H1 (cell line): ENCODE results near the gene ARMS2. TPM values are rescaled to one million over a fixed set of nuclear protein-coding genes. Genes with fewer than 3 reads are reported as not detected.

ENCODE experiments used
- CTCF ChIA-PET: fragments of 300-600 bp; sonication (Branson Sonifier 250); formaldehyde crosslinking; loops from one replicate; lab custom pipeline; 2021; ENCODE audit not compliant: partially characterized antibody; lab: Charles Lee
- POLR2A ChIA-PET: fragments of 300-600 bp; sonication (Branson Sonifier 250); formaldehyde crosslinking; loops from one replicate; lab custom pipeline; 2021; ENCODE audit warnings: inconsistent platforms; ENCODE audit not compliant: partially characterized antibody; lab: Charles Lee
- DNase-seq, 2 experiments: peaks; one replicate each; pipeline versions ENCODE4 v3.0.0 to v3.0.0-alpha.2; 2010 to 2022; ENCODE audit warnings: low spot score in 2 of 2, low read depth in 1 of 2, mixed read lengths in 1 of 2
- FAIRE-seq: peaks from 2 replicates; lab custom pipeline; 2011; peaks lifted over from hg19 to GRCh38; lab: Jason Lieb, UNC
- H2AFZ ChIP-seq: 2 replicates; pipeline ENCODE4 v1.8.1; 2012; ENCODE audit warnings: low read length, inconsistent platforms
- H2AK5ac ChIP-seq: 2 replicates; pipeline ENCODE4 v1.6.1; 2013; ENCODE audit warnings: low read depth, low read length
- H2BK120ac ChIP-seq: replicated peaks from 2 replicates; pipeline ENCODE3; 2013; ENCODE audit warnings: low read depth, low read length, inconsistent platforms
- H2BK12ac ChIP-seq: 2 replicates; pipeline ENCODE4 v1.6.1; 2013; ENCODE audit warnings: low read depth, low read length
- H2BK15ac ChIP-seq: 2 replicates; pipeline ENCODE4 v1.6.1; 2013; ENCODE audit warnings: low read length
- H2BK20ac ChIP-seq: 2 replicates; pipeline ENCODE4 v1.6.1; 2013; ENCODE audit warnings: low read length
- H2BK5ac ChIP-seq: 2 replicates; pipeline ENCODE4 v1.6.1; 2013; ENCODE audit warnings: low read depth, low read length
- H3K14ac ChIP-seq: 2 replicates; pipeline ENCODE4 v1.6.1; 2013; ENCODE audit warnings: inconsistent platforms; ENCODE audit not compliant: insufficient read length
- H3K18ac ChIP-seq: 2 replicates; pipeline ENCODE4 v1.6.1; 2013; ENCODE audit warnings: low read length; ENCODE audit errors: extremely low read depth
- H3K23ac ChIP-seq: 2 replicates; pipeline ENCODE4 v1.6.1; 2013; ENCODE audit warnings: inconsistent platforms; ENCODE audit not compliant: insufficient read length
- H3K23me2 ChIP-seq: 2 replicates; pipeline ENCODE4 v1.6.1; 2013; ENCODE audit warnings: low read depth, low read length
- H3K27ac ChIP-seq: 2 replicates; pipeline ENCODE4 v1.6.1; 2011; ENCODE audit warnings: low read depth, low read length, inconsistent platforms
- H3K27me3 ChIP-seq, 4 experiments: replicated peaks in 1 of 4; 1 replicate in 1 of 4; 2 replicates in 3 of 4; pipeline versions ENCODE4 v1.6.1 to v1.8.1; 2011 to 2013; ENCODE audit warnings: low read length in 3 of 4, mild to moderate bottlenecking in 3 of 4, inconsistent platforms in 2 of 4, mixed read lengths in 2 of 4, moderate library complexity in 1 of 4; ENCODE audit not compliant: control insufficient read depth in 3 of 4, insufficient read depth in 3 of 4; ENCODE audit errors: extremely low read depth in 1 of 4
- H3K36me3 ChIP-seq, 4 experiments: 2 replicates each; pipeline versions ENCODE4 v1.6.1 to v1.8.1; 2011 to 2013; ENCODE audit warnings: mild to moderate bottlenecking in 4 of 4, low read length in 3 of 4, moderate library complexity in 2 of 4, control low read depth in 1 of 4, inconsistent platforms in 1 of 4; ENCODE audit not compliant: insufficient read depth in 4 of 4, control insufficient read depth in 2 of 4
- H3K4ac ChIP-seq: replicated peaks from 2 replicates; pipeline ENCODE3; 2013; ENCODE audit warnings: low read length, low read depth, mixed read lengths, inconsistent platforms; ENCODE audit not compliant: insufficient read length
- H3K4me1 ChIP-seq, 4 experiments: replicated peaks in 1 of 4; 1 replicate in 1 of 4; 2 replicates in 3 of 4; pipeline versions ENCODE4 v1.6.1 to v1.8.1; 2011 to 2013; ENCODE audit warnings: low read length in 3 of 4, inconsistent platforms in 2 of 4, mixed read lengths in 1 of 4; ENCODE audit not compliant: insufficient read depth in 4 of 4, control insufficient read depth in 3 of 4
- H3K4me2 ChIP-seq, 2 experiments: 2 replicates each; pipeline versions ENCODE4 v1.6.1 to v1.8.1; 2011 to 2013; ENCODE audit warnings: low read depth in 2 of 2, low read length in 2 of 2, control low read depth in 1 of 2, inconsistent platforms in 1 of 2, mild to moderate bottlenecking in 1 of 2; ENCODE audit not compliant: insufficient read depth in 1 of 2
- H3K4me3 ChIP-seq, 4 experiments: fragments of 200-600, 300-600 bp in 1 of 4; sonication (generic), shearing (Covaris generic), sonication (Bioruptor Twin) in 1 of 4; 2 replicates each; pipeline versions ENCODE4 v1.5.1 to v1.8.1; 2011 to 2016; ENCODE audit warnings: low read length in 4 of 4, low read depth in 3 of 4, control low read depth in 2 of 4, inconsistent platforms in 2 of 4, mild to moderate bottlenecking in 2 of 4, mixed read lengths in 1 of 4, moderate library complexity in 1 of 4; ENCODE audit not compliant: insufficient read depth in 2 of 4; ENCODE audit errors: extremely low read depth in 1 of 4
- H3K56ac ChIP-seq: replicated peaks from 2 replicates; pipeline ENCODE3; 2013; ENCODE audit warnings: low read depth, mild to moderate bottlenecking, mixed read lengths, low read length, inconsistent platforms; ENCODE audit not compliant: insufficient read length
- H3K79me1 ChIP-seq: 2 replicates; pipeline ENCODE4 v1.6.1; 2013; ENCODE audit warnings: low read depth, low read length, control low read depth
- H3K79me2 ChIP-seq, 2 experiments: 2 replicates each; pipeline versions ENCODE4 v1.6.1 to v1.8.1; 2012 to 2013; ENCODE audit warnings: low read length in 2 of 2, mild to moderate bottlenecking in 2 of 2, inconsistent platforms in 1 of 2; ENCODE audit not compliant: insufficient read depth in 2 of 2, control insufficient read depth in 1 of 2
- H3K9ac ChIP-seq, 4 experiments: replicated peaks in 1 of 4; 1 replicate in 1 of 4; 2 replicates in 3 of 4; pipeline versions ENCODE4 v1.6.1 to v1.8.1; 2011 to 2013; ENCODE audit warnings: low read depth in 3 of 4, low read length in 3 of 4, control low read depth in 2 of 4, mild to moderate bottlenecking in 2 of 4, moderate library complexity in 2 of 4, inconsistent platforms in 1 of 4; ENCODE audit errors: extremely low read depth in 1 of 4
- H3K9me3 ChIP-seq, 2 experiments: 2 replicates each; pipeline versions ENCODE4 v1.6.1 to v1.8.1; 2012 to 2013; ENCODE audit warnings: mild to moderate bottlenecking in 2 of 2, moderate library complexity in 2 of 2, control low read depth in 1 of 2, inconsistent platforms in 1 of 2, low read depth in 1 of 2, low read length in 1 of 2, mixed read lengths in 1 of 2; ENCODE audit not compliant: insufficient read depth in 2 of 2
- H4K20me1 ChIP-seq, 2 experiments: replicated peaks in 1 of 2; 2 replicates each; pipeline versions ENCODE3 to v1.8.1; 2011 to 2013; ENCODE audit warnings: inconsistent platforms in 2 of 2, low read length in 2 of 2, mild to moderate bottlenecking in 1 of 2; ENCODE audit not compliant: insufficient read depth in 2 of 2, control insufficient read depth in 1 of 2
- H4K5ac ChIP-seq: 2 replicates; pipeline ENCODE4 v1.6.1; 2013; ENCODE audit warnings: low read length, low read depth, mixed read lengths, inconsistent platforms; ENCODE audit not compliant: insufficient read length
- H4K8ac ChIP-seq: 2 replicates; pipeline ENCODE4 v1.8.0; 2013; ENCODE audit warnings: mild to moderate bottlenecking, moderate library complexity, low read length, inconsistent platforms; ENCODE audit not compliant: insufficient read depth; ENCODE audit errors: extremely low read depth
- H4K91ac ChIP-seq: replicated peaks from 2 replicates; pipeline ENCODE3; 2013; ENCODE audit warnings: low read length, mixed read lengths, inconsistent platforms; ENCODE audit not compliant: insufficient read length
- CHD1 ChIP-seq: IDR thresholded peaks from 2 replicates; pipeline ENCODE4 v1.6.1; 2012; ENCODE audit warnings: low read depth, low read length, improper control_type of control experiment
- EZH2 ChIP-seq: fragments of 200-600 bp; sonication (generic); IDR thresholded peaks from 2 replicates; pipeline ENCODE4 v1.7.1; 2012; ENCODE audit warnings: low read depth, mild to moderate bottlenecking, moderate library complexity, low read length, inconsistent platforms; ENCODE audit not compliant: severe bottlenecking
- RNF2 ChIP-seq: fragments of 200-900, 300-1000 bp; sonication (generic); IDR thresholded peaks from 2 replicates; pipeline ENCODE4 v1.7.1; 2016; ENCODE audit warnings: borderline replicate concordance, low read depth, mild to moderate bottlenecking, antibody characterized with exemption, low read length; ENCODE audit not compliant: poor library complexity, severe bottlenecking; ENCODE audit errors: missing control alignments
- SAP30 ChIP-seq: fragments of 300-600 bp; sonication (generic); IDR thresholded peaks from 2 replicates; pipeline ENCODE4 v1.7.1; 2012; ENCODE audit warnings: low read length, moderate library complexity, mild to moderate bottlenecking, inconsistent platforms; ENCODE audit not compliant: insufficient read depth, insufficient replicate concordance
- SRF ChIP-seq: IDR thresholded peaks from 2 replicates; pipeline ENCODE4 v1.6.1; 2011; ENCODE audit warnings: mild to moderate bottlenecking, low read depth, low read length, moderate library complexity
- WGBS, 2 experiments: shearing (Covaris generic) in 1 of 2; methylation state at CpG; one replicate each; pipeline versions ENCODE4 v1.1.6 to v1.1.7; 2013 to 2015; ENCODE audit warnings: low lambda C conversion rate in 2 of 2, mixed read lengths in 2 of 2, inconsistent platforms in 1 of 2, low coverage in 1 of 2, missing lambda C conversion rate in 1 of 2; ENCODE audit not compliant: insufficient replicate concordance in 2 of 2, insufficient coverage in 1 of 2, insufficient read length in 1 of 2; ENCODE audit errors: extremely low coverage in 1 of 2, missing lambda C conversion rate in 1 of 2; 5-methylcytosine and 5-hydroxymethylcytosine counted together
- polyA plus RNA-seq, 7 experiments: library from polyadenylated mRNA; depleted of rRNA in 3 of 7; stranded (reverse) in 5 of 7; unstranded in 2 of 7; fragments of >200 nt in 5 of 7; fragments of 200-250 nt in 2 of 7; gene quantifications; 1 replicate in 5 of 7; 2 replicates in 1 of 7; 4 replicates in 1 of 7; pipeline versions ENCODE4 v1.2.1 to v1.2.3, GENCODE V29; 2011 to 2013; ENCODE audit warnings: missing spikeins in 2 of 7, mixed read lengths in 2 of 7
- total RNA-seq: library from RNA; stranded (reverse); fragmentation: NEBNext Ultra II Directional; extraction: Animal tissue kit (Norgen Biotek cat#: 25700); gene quantifications from 2 replicates; pipeline ENCODE4 v1.2.1, GENCODE V29; 2021

Gene ARMS2
- total and polyA plus RNA-seq, 2 of the 8 experiments (the other 6 are each of a cell fraction or from before 2014, with no cell fraction given) = not detected

DNA sequence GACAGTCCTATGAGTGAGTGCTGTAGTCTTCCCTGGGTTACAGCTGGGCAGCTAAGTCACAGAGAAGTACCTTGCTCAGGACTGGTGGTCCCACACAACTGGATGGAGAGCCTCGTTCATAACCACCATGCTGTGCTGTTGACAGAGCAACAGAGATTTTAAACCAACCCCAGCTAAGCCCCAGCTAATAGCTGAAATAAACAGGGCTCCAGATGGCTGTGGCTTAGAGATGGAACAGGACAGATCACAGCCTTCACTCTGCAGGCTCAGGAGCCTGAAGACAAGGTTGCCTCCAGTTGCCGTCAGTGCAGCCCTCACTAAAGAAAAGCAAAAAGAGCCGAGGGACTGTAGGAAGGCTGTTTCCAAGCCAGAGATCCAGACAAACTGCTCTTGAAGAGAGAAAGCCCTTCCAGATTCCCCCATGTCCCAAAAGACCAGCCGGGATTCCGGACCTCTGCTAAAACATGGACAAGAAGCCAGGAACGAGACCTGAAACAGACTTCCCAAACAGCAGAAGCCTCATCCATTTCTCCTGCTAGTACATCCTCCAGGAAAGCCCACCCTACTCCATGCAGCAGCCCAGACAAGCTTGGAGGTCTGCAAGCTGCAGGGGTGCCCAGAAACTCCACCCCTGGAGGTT, 11.1 kb downstream of the ARMS2 start:
- Histone ChIP-seq H2AFZ (no peak overlapping the region), H3K23me2 (peaks cover 17% of the 10 kb centered on the region; the same call in 1 of the 2 replicates), H2AK5ac (no peak overlapping the region), H2BK12ac (no peak overlapping the region), H3K9me3 (no peaks in the 10 kb centered on the region), H3K36me3 (peaks cover 0 to 6% (median 0%) of the 10 kb centered on the region in 4 experiments; a peak in 1 of 8 replicates), H4K8ac (no peak overlapping the region), H2BK15ac (no peak overlapping the region), H3K4me2 (no peak overlapping the region), H4K91ac (no peak overlapping the region), H3K4ac (no peak overlapping the region), H3K79me2 (no peaks in the 10 kb centered on the region), H3K56ac (no peak overlapping the region), H2BK120ac (no peak overlapping the region), H4K20me1 (peaks cover 3 to 5% of the 10 kb centered on the region in 2 experiments), H3K4me3 (no peak overlapping the region), H3K27ac (no peak overlapping the region), H3K4me1 (peaks cover 0 to 8% (median 2%) of the 10 kb centered on the region in 4 experiments; a peak in 3 of 7 replicates), H3K18ac (no peak overlapping the region), H2BK5ac (no peak overlapping the region), H3K9ac (no peak overlapping the region), H3K23ac (no peak overlapping the region), H4K5ac (no peak overlapping the region), H2BK20ac (no peak overlapping the region), H3K14ac (no peak overlapping the region), H3K79me1 (no peaks in the 10 kb centered on the region; the same call in 1 of the 2 replicates), H3K27me3 (peaks cover 22 to 36% (median 31%) of the 10 kb centered on the region in 4 experiments; a peak in 6 of 7 replicates)
- no peak for TF ChIP-seq SRF
- no peak for TF ChIP-seq CHD1
- TF ChIP-seq RNF2 = no peak
- TF ChIP-seq EZH2 = no peak
- TF ChIP-seq SAP30 = no peak
- POLR2A ChIA-PET = no interaction called here
- CTCF ChIA-PET = interaction anchor here (1.1 to 1.7 kb wide), 5 partner anchors 8 to 99 kb away, joined by 3 to 5 read pairs (median 3); no protein-coding TSS in a partner anchor
- FAIRE-seq = no peak
- DNase-seq = no peak
- WGBS, 2 experiments = 90% methylated on average over 6 of the region's 6 CpGs; no CpG with 5 or more reads in 1 of the 2 experiments
